Measurements from ENCODE around the gene CHRNA10.

DNA sequence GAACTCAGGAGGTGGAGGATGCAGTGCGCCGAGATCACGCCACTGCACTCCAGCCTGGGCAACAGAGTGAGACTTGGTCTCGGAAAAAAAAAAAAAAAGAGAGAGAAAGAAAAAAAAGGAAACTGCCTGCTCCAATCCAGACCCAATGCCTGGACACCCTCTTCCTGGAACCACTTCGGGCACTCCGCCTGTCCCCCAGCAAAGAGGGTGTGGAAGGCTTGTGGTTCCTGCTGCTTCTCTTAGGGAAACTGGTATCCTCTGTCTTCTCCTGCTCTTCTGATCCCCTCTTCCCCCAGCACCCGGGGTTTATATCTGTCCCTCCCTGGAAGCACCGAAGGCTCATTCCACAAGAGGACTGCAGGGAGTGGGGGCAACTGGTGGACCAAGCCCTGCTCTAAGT is 12.9 kb downstream of the CHRNA10 start:
- TF ChIP-seq, protein P1, sequence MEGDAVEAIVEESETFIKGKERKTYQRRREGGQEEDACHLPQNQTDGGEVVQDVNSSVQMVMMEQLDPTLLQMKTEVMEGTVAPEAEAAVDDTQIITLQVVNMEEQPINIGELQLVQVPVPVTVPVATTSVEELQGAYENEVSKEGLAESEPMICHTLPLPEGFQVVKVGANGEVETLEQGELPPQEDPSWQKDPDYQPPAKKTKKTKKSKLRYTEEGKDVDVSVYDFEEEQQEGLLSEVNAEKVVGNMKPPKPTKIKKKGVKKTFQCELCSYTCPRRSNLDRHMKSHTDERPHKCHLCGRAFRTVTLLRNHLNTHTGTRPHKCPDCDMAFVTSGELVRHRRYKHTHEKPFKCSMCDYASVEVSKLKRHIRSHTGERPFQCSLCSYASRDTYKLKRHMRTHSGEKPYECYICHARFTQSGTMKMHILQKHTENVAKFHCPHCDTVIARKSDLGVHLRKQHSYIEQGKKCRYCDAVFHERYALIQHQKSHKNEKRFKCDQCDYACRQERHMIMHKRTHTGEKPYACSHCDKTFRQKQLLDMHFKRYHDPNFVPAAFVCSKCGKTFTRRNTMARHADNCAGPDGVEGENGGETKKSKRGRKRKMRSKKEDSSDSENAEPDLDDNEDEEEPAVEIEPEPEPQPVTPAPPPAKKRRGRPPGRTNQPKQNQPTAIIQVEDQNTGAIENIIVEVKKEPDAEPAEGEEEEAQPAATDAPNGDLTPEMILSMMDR (conservative IDR thresholded peaks at IDR 0.05; ENCODE audit: low read length), result no peak
- TF ChIP-seq EZH2phosphoT487 (IDR thresholded peaks at IDR 0.05; ENCODE audit: borderline replicate concordance, low read depth, low read length), result no peak

Measured in OCI-LY7 (cell line).